ENCODE data around the gene FARP1. TPM values are rescaled to one million over a fixed set of nuclear protein-coding genes. Genes with fewer than 3 reads are reported as not detected.

The FARP1 gene
- total RNA-seq, 4 donors from 2014 or later, result 1.5 to 10.3 (median 6.4) TPM

GRCh38 chr13:98237331-98237730 is 94.4 kb downstream of the FARP1 start:
- Histone ChIP-seq H3K4me3 (no peak overlapping the region), H3K27me3 (no peaks in the 10 kb centered on the region), H3K9me3 (no peaks in the 10 kb centered on the region), H3K27ac (no peak overlapping the region), H3K36me3 (no peaks in the 10 kb centered on the region), H3K4me1 (no peaks in the 10 kb centered on the region)
- no peak for DNase-seq
- TF ChIP-seq CTCF (IDR thresholded peaks at IDR 0.05), result no peak
- TF ChIP-seq POLR2A (IDR thresholded peaks at IDR 0.05), result no peak
- intact Hi-C loops (cut with DNase I), result no loop called here
- WGBS, 2 donors, result 82 to 91% methylated on average over 8 of the region's 8 CpGs

GRCh38 chr13:98239162-98240076 is 96.5 kb downstream of the FARP1 start:
- intact Hi-C loops (cut with DNase I), result no loop called here
- no peaks in the 10 kb centered on the region for H3K27me3 ChIP-seq
- 82 to 86% methylated on average over 9 to 14 of the region's 14 CpGs for WGBS, 2 donors
- TF ChIP-seq POLR2A (IDR thresholded peaks at IDR 0.05) (no peak), CTCF (IDR thresholded peaks at IDR 0.05) (no peak)
- H3K4me3 ChIP-seq, result no peak overlapping the region
- H3K9me3 ChIP-seq, result no peaks in the 10 kb centered on the region
- H3K36me3 ChIP-seq, result no peaks in the 10 kb centered on the region
- DNase-seq, result no peak
- no peak overlapping the region for H3K27ac ChIP-seq
- no peaks in the 10 kb centered on the region for H3K4me1 ChIP-seq

DNA sequence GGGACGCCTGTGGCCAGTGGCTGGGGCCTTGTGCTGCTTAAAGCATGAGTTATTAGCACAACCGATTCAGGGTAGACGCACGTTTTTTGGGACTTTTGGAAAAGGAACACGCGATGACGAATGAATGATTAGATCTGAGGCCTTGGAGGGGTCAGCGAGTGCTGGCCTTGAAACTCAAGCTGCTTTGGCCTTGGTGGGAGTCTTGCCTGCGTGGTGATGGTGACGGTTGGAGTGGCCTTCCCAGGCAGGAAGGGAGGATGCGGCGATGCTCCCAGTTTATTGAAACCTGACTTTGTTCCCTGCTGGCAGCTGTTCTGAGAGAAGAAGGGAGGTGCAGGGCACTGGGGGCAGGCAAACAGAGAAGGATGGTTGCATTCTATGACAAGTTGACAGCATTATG is 97.2 kb downstream of the FARP1 start:
- no peaks in the 10 kb centered on the region for H3K4me1 ChIP-seq
- no peak for DNase-seq
- intact Hi-C loops (cut with DNase I), result no loop called here
- TF ChIP-seq POLR2A (IDR thresholded peaks at IDR 0.05) (no peak), CTCF (IDR thresholded peaks at IDR 0.05) (no peak)
- no peaks in the 10 kb centered on the region for H3K9me3 ChIP-seq
- no peaks in the 10 kb centered on the region for H3K27me3 ChIP-seq
- no peak overlapping the region for H3K4me3 ChIP-seq
- WGBS, 2 donors, result 87 to 93% methylated on average over 12 of the region's 12 CpGs
- H3K36me3 ChIP-seq, result no peaks in the 10 kb centered on the region
- no peak overlapping the region for H3K27ac ChIP-seq

- intact Hi-C loops (cut with DNase I), result no loop called here
- 90 to 94% methylated on average over 11 of the region's 11 CpGs for WGBS, 2 donors
- Histone ChIP-seq H3K9me3 (no peaks in the 10 kb centered on the region), H3K27me3 (no peaks in the 10 kb centered on the region), H3K27ac (no peak overlapping the region), H3K36me3 (no peaks in the 10 kb centered on the region), H3K4me1 (no peaks in the 10 kb centered on the region), H3K4me3 (no peak overlapping the region)
- DNase-seq, result no peak
- TF ChIP-seq POLR2A (IDR thresholded peaks at IDR 0.05), result no peak
- no peak for TF ChIP-seq CTCF (IDR thresholded peaks at IDR 0.05)
Observed at GRCh38 chr13:98240974-98241373, 98.1 kb downstream of the FARP1 start.

DNA sequence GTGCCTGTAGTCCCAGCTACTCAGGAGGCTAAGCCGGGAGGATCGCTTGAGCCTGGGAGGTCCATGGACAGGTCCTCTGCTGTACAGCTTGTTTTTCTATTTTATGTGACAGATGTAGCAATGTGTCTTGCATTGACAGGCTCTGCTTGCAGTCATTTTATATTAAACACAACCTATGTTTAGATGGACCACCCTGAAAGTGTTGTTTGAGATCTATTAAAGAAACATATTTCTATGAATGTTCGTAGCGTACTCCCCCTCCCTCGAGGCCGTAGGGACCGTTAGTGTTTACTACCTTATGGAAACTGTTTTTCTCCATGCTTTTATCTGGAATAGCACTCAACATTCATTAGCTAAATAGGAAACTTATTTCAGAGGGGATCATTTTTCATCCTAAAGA is 99.1 kb downstream of the FARP1 start:
- Histone ChIP-seq H3K4me1 (no peaks in the 10 kb centered on the region), H3K9me3 (no peaks in the 10 kb centered on the region), H3K4me3 (no peak overlapping the region), H3K27ac (no peak overlapping the region), H3K27me3 (no peaks in the 10 kb centered on the region), H3K36me3 (no peaks in the 10 kb centered on the region)
- no peak for DNase-seq
- no peak for TF ChIP-seq POLR2A (IDR thresholded peaks at IDR 0.05)
- intact Hi-C loops (cut with DNase I), result no loop called here
- 81 to 87% methylated on average over 7 of the region's 7 CpGs for WGBS, 2 donors
